ENCODE measurements around the gene KRT6B.

The KRT6B gene

GRCh38 chr12:52418576-52419110, 33.3 kb downstream of the KRT6B start:
- H2BK5ac ChIP-seq (ENCODE audit: low read length): no peak overlapping the region
- H3K79me1 ChIP-seq (ENCODE audit: low read length): no peaks in the 10 kb centered on the region
- no peak overlapping the region for H2BK15ac ChIP-seq (replicated peaks; ENCODE audit: low read depth)
- H3K56ac ChIP-seq (ENCODE audit: low read length): no peak overlapping the region
- H3K4me3 ChIP-seq (ENCODE audit: low read length): no peak overlapping the region
- H3K79me2 ChIP-seq (ENCODE audit: control insufficient read depth, insufficient read depth, low read length): no peaks in the 10 kb centered on the region
- no CpG with 5 or more reads among the region's 4 CpGs for WGBS (ENCODE audit: extremely low coverage, insufficient coverage, low lambda C conversion rate)
- no peak overlapping the region for H3K23ac ChIP-seq (ENCODE audit: low read length)
- H3K4ac ChIP-seq (ENCODE audit: low read depth, low read length): no peak overlapping the region
- H3K4me2 ChIP-seq (ENCODE audit: low read length): no peak overlapping the region
- no peak overlapping the region for H4K5ac ChIP-seq (ENCODE audit: low read length)
- H2BK120ac ChIP-seq (ENCODE audit: low read depth, low read length): no peak overlapping the region
- DNase-seq: no peak
- no peaks in the 10 kb centered on the region for H3K36me3 ChIP-seq (ENCODE audit: control insufficient read depth, insufficient read depth, low read length)
- no peak overlapping the region for H3K18ac ChIP-seq (ENCODE audit: low read length)
- H2AK5ac ChIP-seq (ENCODE audit: low read length): no peak overlapping the region
- no peaks in the 10 kb centered on the region for H3K27me3 ChIP-seq (ENCODE audit: insufficient read depth, low read length, poor library complexity)
- no peak overlapping the region for H4K8ac ChIP-seq (ENCODE audit: low read depth, low read length)
- H3K4me1 ChIP-seq (ENCODE audit: control insufficient read depth, low read depth, low read length): no peaks in the 10 kb centered on the region
- no peak overlapping the region for H3K27ac ChIP-seq (ENCODE audit: low read depth, low read length)
- H3K9ac ChIP-seq (ENCODE audit: low read length): no peak overlapping the region

- Histone ChIP-seq H3K18ac (ENCODE audit: low read length) (no peak overlapping the region), H4K8ac (ENCODE audit: low read depth, low read length) (no peak overlapping the region), H3K79me2 (ENCODE audit: control insufficient read depth, insufficient read depth, low read length) (no peaks in the 10 kb centered on the region), H2AK5ac (ENCODE audit: low read length) (no peak overlapping the region), H3K4me2 (ENCODE audit: low read length) (no peak overlapping the region), H3K56ac (ENCODE audit: low read length) (no peak overlapping the region), H2BK5ac (ENCODE audit: low read length) (no peak overlapping the region), H4K5ac (ENCODE audit: low read length) (no peak overlapping the region), H3K79me1 (ENCODE audit: low read length) (no peaks in the 10 kb centered on the region), H2BK120ac (ENCODE audit: low read depth, low read length) (no peak overlapping the region), H3K4me3 (ENCODE audit: low read length) (no peak overlapping the region), H3K27me3 (ENCODE audit: insufficient read depth, low read length, poor library complexity) (no peaks in the 10 kb centered on the region), H3K27ac (ENCODE audit: low read depth, low read length) (no peak overlapping the region), H3K4me1 (ENCODE audit: control insufficient read depth, low read depth, low read length) (no peaks in the 10 kb centered on the region), H3K4ac (ENCODE audit: low read depth, low read length) (no peak overlapping the region), H3K36me3 (ENCODE audit: control insufficient read depth, insufficient read depth, low read length) (no peaks in the 10 kb centered on the region), H2BK15ac (replicated peaks; ENCODE audit: low read depth) (no peak overlapping the region), H3K9ac (ENCODE audit: low read length) (no peak overlapping the region), H3K23ac (ENCODE audit: low read length) (no peak overlapping the region)
- WGBS (ENCODE audit: extremely low coverage, insufficient coverage, low lambda C conversion rate): no CpG with 5 or more reads among the region's 2 CpGs
- no peak for DNase-seq
Observed at GRCh38 chr12:52417740-52418139, 34.2 kb downstream of the KRT6B start.

GRCh38 chr12:52416795-52417194, 35.2 kb downstream of the KRT6B start:
- H4K5ac ChIP-seq (ENCODE audit: low read length): no peak overlapping the region
- no peaks in the 10 kb centered on the region for H3K79me2 ChIP-seq (ENCODE audit: control insufficient read depth, insufficient read depth, low read length)
- no peak overlapping the region for H3K27ac ChIP-seq (ENCODE audit: low read depth, low read length)
- H3K36me3 ChIP-seq (ENCODE audit: control insufficient read depth, insufficient read depth, low read length): no peaks in the 10 kb centered on the region
- H3K4me3 ChIP-seq (ENCODE audit: low read length): no peak overlapping the region
- no peak overlapping the region for H3K18ac ChIP-seq (ENCODE audit: low read length)
- no peak overlapping the region for H3K4me2 ChIP-seq (ENCODE audit: low read length)
- H4K8ac ChIP-seq (ENCODE audit: low read depth, low read length): no peak overlapping the region
- H2BK15ac ChIP-seq (replicated peaks; ENCODE audit: low read depth): no peak overlapping the region
- H3K4me1 ChIP-seq (ENCODE audit: control insufficient read depth, low read depth, low read length): no peaks in the 10 kb centered on the region
- H3K4ac ChIP-seq (ENCODE audit: low read depth, low read length): no peak overlapping the region
- H3K9ac ChIP-seq (ENCODE audit: low read length): no peak overlapping the region
- H3K23ac ChIP-seq (ENCODE audit: low read length): no peak overlapping the region
- no CpG with 5 or more reads among the region's 1 CpG for WGBS (ENCODE audit: extremely low coverage, insufficient coverage, low lambda C conversion rate)
- no peak overlapping the region for H2BK5ac ChIP-seq (ENCODE audit: low read length)
- H3K79me1 ChIP-seq (ENCODE audit: low read length): no peaks in the 10 kb centered on the region
- no peak for DNase-seq
- H2BK120ac ChIP-seq (ENCODE audit: low read depth, low read length): no peak overlapping the region
- H3K56ac ChIP-seq (ENCODE audit: low read length): no peak overlapping the region
- H2AK5ac ChIP-seq (ENCODE audit: low read length): no peak overlapping the region
- no peaks in the 10 kb centered on the region for H3K27me3 ChIP-seq (ENCODE audit: insufficient read depth, low read length, poor library complexity)

- H3K79me1 ChIP-seq (ENCODE audit: low read length): no peaks in the 10 kb centered on the region
- no peak overlapping the region for H3K4me3 ChIP-seq (ENCODE audit: low read length)
- no peaks in the 10 kb centered on the region for H3K79me2 ChIP-seq (ENCODE audit: control insufficient read depth, insufficient read depth, low read length)
- no peaks in the 10 kb centered on the region for H3K36me3 ChIP-seq (ENCODE audit: control insufficient read depth, insufficient read depth, low read length)
- H4K8ac ChIP-seq (ENCODE audit: low read depth, low read length): no peak overlapping the region
- no peak for DNase-seq
- H2BK5ac ChIP-seq (ENCODE audit: low read length): no peak overlapping the region
- no peak overlapping the region for H3K9ac ChIP-seq (ENCODE audit: low read length)
- no peak overlapping the region for H3K56ac ChIP-seq (ENCODE audit: low read length)
- H3K27me3 ChIP-seq (ENCODE audit: insufficient read depth, low read length, poor library complexity): no peaks in the 10 kb centered on the region
- H3K4ac ChIP-seq (ENCODE audit: low read depth, low read length): no peak overlapping the region
- no peak overlapping the region for H3K23ac ChIP-seq (ENCODE audit: low read length)
- H2BK15ac ChIP-seq (replicated peaks; ENCODE audit: low read depth): no peak overlapping the region
- no peak overlapping the region for H3K18ac ChIP-seq (ENCODE audit: low read length)
- no peaks in the 10 kb centered on the region for H3K4me1 ChIP-seq (ENCODE audit: control insufficient read depth, low read depth, low read length)
- H3K27ac ChIP-seq (ENCODE audit: low read depth, low read length): no peak overlapping the region
- WGBS (ENCODE audit: extremely low coverage, insufficient coverage, low lambda C conversion rate): no CpG with 5 or more reads among the region's 10 CpGs
- H2BK120ac ChIP-seq (ENCODE audit: low read depth, low read length): no peak overlapping the region
- no peak overlapping the region for H4K5ac ChIP-seq (ENCODE audit: low read length)
- no peak overlapping the region for H3K4me2 ChIP-seq (ENCODE audit: low read length)
- no peak overlapping the region for H2AK5ac ChIP-seq (ENCODE audit: low read length)
Observed at GRCh38 chr12:52415870-52416750, 35.8 kb downstream of the KRT6B start.

GRCh38 chr12:52414936-52415335, 37.0 kb downstream of the KRT6B start:
- Histone ChIP-seq H3K9ac (ENCODE audit: low read length) (no peak overlapping the region), H3K4me2 (ENCODE audit: low read length) (no peak overlapping the region), H3K56ac (ENCODE audit: low read length) (no peak overlapping the region), H2BK15ac (replicated peaks; ENCODE audit: low read depth) (no peak overlapping the region), H3K27ac (ENCODE audit: low read depth, low read length) (no peak overlapping the region), H3K27me3 (ENCODE audit: insufficient read depth, low read length, poor library complexity) (no peaks in the 10 kb centered on the region), H3K79me2 (ENCODE audit: control insufficient read depth, insufficient read depth, low read length) (no peaks in the 10 kb centered on the region), H3K79me1 (ENCODE audit: low read length) (no peaks in the 10 kb centered on the region), H2AK5ac (ENCODE audit: low read length) (no peak overlapping the region), H3K23ac (ENCODE audit: low read length) (no peak overlapping the region), H3K4ac (ENCODE audit: low read depth, low read length) (no peak overlapping the region), H2BK120ac (ENCODE audit: low read depth, low read length) (no peak overlapping the region), H3K36me3 (ENCODE audit: control insufficient read depth, insufficient read depth, low read length) (no peaks in the 10 kb centered on the region), H3K4me3 (ENCODE audit: low read length) (no peak overlapping the region), H4K8ac (ENCODE audit: low read depth, low read length) (no peak overlapping the region), H3K18ac (ENCODE audit: low read length) (no peak overlapping the region), H2BK5ac (ENCODE audit: low read length) (no peak overlapping the region), H3K4me1 (ENCODE audit: control insufficient read depth, low read depth, low read length) (no peaks in the 10 kb centered on the region), H4K5ac (ENCODE audit: low read length) (no peak overlapping the region)
- no CpG with 5 or more reads among the region's 5 CpGs for WGBS (ENCODE audit: extremely low coverage, insufficient coverage, low lambda C conversion rate)
- DNase-seq: no peak

Measured in mesendoderm (in vitro differentiated cells).